ENCODE data around the gene METTL18. TPM values are rescaled to one million over a fixed set of nuclear protein-coding genes. Genes with fewer than 3 reads are reported as not detected.
A peak's percentile ranks its signal among the peaks of the same experiment; 100 is the strongest.

METTL18 gene
- polyA plus RNA-seq, 3 donors = 0.68 to 2.5 (median 2.3) TPM

DNA sequence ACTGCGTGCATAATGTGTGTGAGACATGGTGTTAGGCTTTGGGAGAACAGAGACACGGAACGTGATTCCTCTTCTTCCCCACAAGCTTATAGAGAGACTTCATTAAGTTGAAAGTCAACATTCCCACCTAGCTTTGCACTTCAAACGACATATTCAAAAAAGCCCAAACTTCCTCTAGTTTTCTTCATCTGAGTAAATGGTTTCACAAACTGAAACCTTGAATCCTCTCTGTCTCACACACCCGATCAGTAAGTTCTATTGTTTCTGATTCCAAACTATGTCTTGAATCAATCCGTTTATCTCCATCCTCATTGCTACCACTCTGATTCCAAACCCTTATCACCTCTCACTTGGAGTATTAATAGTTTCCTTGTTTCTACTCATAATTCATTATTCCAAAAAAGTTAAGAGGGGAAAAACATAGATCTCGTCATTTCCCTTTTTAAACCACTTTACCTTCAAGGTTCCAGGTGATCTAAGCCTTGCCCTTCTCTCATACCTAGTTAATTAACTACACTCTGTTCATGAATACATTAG is 1.6 kb upstream of the METTL18 start:
- no peak overlapping the region for H3K4me2 ChIP-seq (replicated peaks; ENCODE audit: extremely low read depth, low read length, poor library complexity, severe bottlenecking)
- no peaks in the 10 kb centered on the region for H3K27me3 ChIP-seq (ENCODE audit: control insufficient read depth in 2 of 2, insufficient read depth in 2 of 2, low read length in 2 of 2)
- peaks cover 14 to 15% of the 10 kb centered on the region in 2 donors for H3K4me1 ChIP-seq (ENCODE audit: control insufficient read depth in 1 of 2, insufficient read depth in 2 of 2, low read length in 2 of 2)
- H3K4me3 ChIP-seq (replicated peaks in 1 of 3; ENCODE audit: low read depth in 2 of 3, low read length in 3 of 3) = no peak overlapping the region
- Mint-ChIP-seq H3K4me3 (no peak overlapping the region), H3K27me3 (ENCODE audit: low read depth in 3 of 3) (no peaks in the 10 kb centered on the region), H3K4me1 (peaks cover 26% of the 10 kb centered on the region), H3K36me3 (peaks cover 18 to 21% of the 10 kb centered on the region in 2 donors), H3K9me3 (no peaks in the 10 kb centered on the region), H3K27ac (no peak overlapping the region)
- peaks cover 65% of the 10 kb centered on the region for H3K79me2 ChIP-seq (ENCODE audit: insufficient read depth, low read length)
- H4K20me1 ChIP-seq (ENCODE audit: insufficient read depth, low read length) = no peaks in the 10 kb centered on the region
- DNase-seq = no peak
- no peaks in the 10 kb centered on the region for H3K9me3 ChIP-seq (replicated peaks in 1 of 2; ENCODE audit: control insufficient read depth in 1 of 2, insufficient read depth in 1 of 2, low read length in 2 of 2)
- TF ChIP-seq, protein P1, sequence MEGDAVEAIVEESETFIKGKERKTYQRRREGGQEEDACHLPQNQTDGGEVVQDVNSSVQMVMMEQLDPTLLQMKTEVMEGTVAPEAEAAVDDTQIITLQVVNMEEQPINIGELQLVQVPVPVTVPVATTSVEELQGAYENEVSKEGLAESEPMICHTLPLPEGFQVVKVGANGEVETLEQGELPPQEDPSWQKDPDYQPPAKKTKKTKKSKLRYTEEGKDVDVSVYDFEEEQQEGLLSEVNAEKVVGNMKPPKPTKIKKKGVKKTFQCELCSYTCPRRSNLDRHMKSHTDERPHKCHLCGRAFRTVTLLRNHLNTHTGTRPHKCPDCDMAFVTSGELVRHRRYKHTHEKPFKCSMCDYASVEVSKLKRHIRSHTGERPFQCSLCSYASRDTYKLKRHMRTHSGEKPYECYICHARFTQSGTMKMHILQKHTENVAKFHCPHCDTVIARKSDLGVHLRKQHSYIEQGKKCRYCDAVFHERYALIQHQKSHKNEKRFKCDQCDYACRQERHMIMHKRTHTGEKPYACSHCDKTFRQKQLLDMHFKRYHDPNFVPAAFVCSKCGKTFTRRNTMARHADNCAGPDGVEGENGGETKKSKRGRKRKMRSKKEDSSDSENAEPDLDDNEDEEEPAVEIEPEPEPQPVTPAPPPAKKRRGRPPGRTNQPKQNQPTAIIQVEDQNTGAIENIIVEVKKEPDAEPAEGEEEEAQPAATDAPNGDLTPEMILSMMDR (IDR thresholded peaks at IDR 0.05) = no peak
- H3K9ac ChIP-seq (ENCODE audit: insufficient read depth, low read length, poor library complexity, severe bottlenecking) = no peak overlapping the region
- no peak overlapping the region for H3K27ac ChIP-seq (ENCODE audit: low read depth in 1 of 2, low read length in 2 of 2)
- 50% methylated on average over 1 of the region's 7 CpGs for WGBS (ENCODE audit: insufficient coverage)
- H3K36me3 ChIP-seq (replicated peaks in 1 of 2; ENCODE audit: control insufficient read depth in 1 of 2, insufficient read depth in 2 of 2, low read length in 2 of 2) = peaks cover 6 to 12% of the 10 kb centered on the region in 2 donors
- intact Hi-C loops (cut with micrococcal nuclease) = loop anchor here (10.0 kb wide), 2 partner anchors 192 to 212 kb away; partner anchors contain the start of gene F5 (in 1 of the 2)
- no peak overlapping the region for H2AFZ ChIP-seq (ENCODE audit: insufficient read depth, low read depth, low read length, poor library complexity, severe bottlenecking)

DNA sequence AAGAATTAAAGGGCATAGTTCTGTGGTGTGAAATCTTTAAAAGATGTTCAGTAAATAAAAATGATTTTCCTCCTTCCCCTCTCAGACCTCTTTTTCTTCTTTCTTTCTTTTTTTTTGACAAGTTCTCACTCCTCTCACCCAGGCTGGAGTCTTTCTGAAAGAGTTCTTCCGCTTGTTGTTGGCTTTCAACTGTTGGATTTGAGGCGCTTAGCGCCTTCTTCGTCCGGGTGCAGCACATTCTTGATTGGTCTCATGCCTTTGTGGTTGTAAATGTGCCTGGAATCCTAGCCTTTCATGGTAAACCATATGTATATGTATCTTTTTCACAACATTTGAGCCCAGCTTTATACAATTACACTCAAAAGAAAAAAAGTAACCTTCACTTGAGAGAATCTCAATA is 980 bp upstream of the METTL18 start:
- intact Hi-C loops (cut with micrococcal nuclease) = loop anchor here (10.0 kb wide), 2 partner anchors 191 to 211 kb away; partner anchors contain the start of gene F5 (in 1 of the 2)
- Histone ChIP-seq H3K4me3 (replicated peaks in 1 of 3; ENCODE audit: low read depth in 2 of 3, low read length in 3 of 3) (peak overlapping the region; percentile 68 to 93 (median 90)), H3K36me3 (replicated peaks in 1 of 2; ENCODE audit: control insufficient read depth in 1 of 2, insufficient read depth in 2 of 2, low read length in 2 of 2) (peaks cover 6 to 12% of the 10 kb centered on the region in 2 donors), H3K4me1 (ENCODE audit: control insufficient read depth in 1 of 2, insufficient read depth in 2 of 2, low read length in 2 of 2) (peaks cover 14 to 15% of the 10 kb centered on the region in 2 donors), H3K9ac (ENCODE audit: insufficient read depth, low read length, poor library complexity, severe bottlenecking) (no peak overlapping the region), H2AFZ (ENCODE audit: insufficient read depth, low read depth, low read length, poor library complexity, severe bottlenecking) (peak overlapping the region; percentile 99), H3K4me2 (replicated peaks; ENCODE audit: extremely low read depth, low read length, poor library complexity, severe bottlenecking) (peak overlapping the region; percentile 93), H4K20me1 (ENCODE audit: insufficient read depth, low read length) (no peaks in the 10 kb centered on the region), H3K9me3 (replicated peaks in 1 of 2; ENCODE audit: control insufficient read depth in 1 of 2, insufficient read depth in 1 of 2, low read length in 2 of 2) (no peaks in the 10 kb centered on the region), H3K27ac (ENCODE audit: low read depth in 1 of 2, low read length in 2 of 2) (peak overlapping the region in 1 of 2 donors; percentile 89), H3K27me3 (ENCODE audit: control insufficient read depth in 2 of 2, insufficient read depth in 2 of 2, low read length in 2 of 2) (no peaks in the 10 kb centered on the region), H3K79me2 (ENCODE audit: insufficient read depth, low read length) (peaks cover 65% of the 10 kb centered on the region)
- Mint-ChIP-seq H3K4me3 (peak overlapping the region; percentile 98 to 99), H3K4me1 (peaks cover 26% of the 10 kb centered on the region), H3K9me3 (no peaks in the 10 kb centered on the region), H3K36me3 (peaks cover 18 to 21% of the 10 kb centered on the region in 2 donors), H3K27me3 (ENCODE audit: low read depth in 3 of 3) (peaks cover 0 to 2% (median 0%) of the 10 kb centered on the region in 3 donors), H3K27ac (peak overlapping the region in 5 of 7 donors; percentile 12 to 100 (median 97))
- WGBS (ENCODE audit: insufficient coverage) = no CpG with 5 or more reads among the region's 5 CpGs
- no peak for DNase-seq
- TF ChIP-seq, protein P1 (IDR thresholded peaks at IDR 0.05) = no peak
